ENCODE data around the gene DAZAP2. TPM values are rescaled to one million over a fixed set of nuclear protein-coding genes. Genes with fewer than 3 reads are reported as not detected.
"Not testable (repeated sequence)": the region's sequence is repeated elsewhere in the genome, so short reads cannot be mapped to it uniquely, and the experiment has no call there.

The DAZAP2 gene
- total and polyA plus RNA-seq, 2 donors: 169 to 279 TPM

GRCh38 chr12:51219857-51220256 is 18.8 kb upstream of the DAZAP2 start:
- H3K4me3 ChIP-seq (ENCODE audit: low read length in 2 of 2); H3K36me3 ChIP-seq (ENCODE audit: control insufficient read depth in 2 of 2, insufficient read depth in 2 of 2, low read length in 1 of 2); H3K27ac ChIP-seq (ENCODE audit: low read depth in 1 of 2, low read length in 1 of 2); H3K9me3 ChIP-seq (ENCODE audit: control insufficient read depth in 2 of 2, insufficient read depth in 1 of 2, low read length in 1 of 2); H3K4me1 ChIP-seq (ENCODE audit: control insufficient read depth in 2 of 2, insufficient read depth in 2 of 2, low read length in 2 of 2); DNase-seq (ENCODE audit: low read depth in 6 of 9, low spot score in 9 of 9): not testable (repeated sequence)
- peaks cover 3 to 30% of the 10 kb centered on the region in 2 donors for H3K27me3 ChIP-seq (ENCODE audit: control insufficient read depth in 2 of 2, insufficient read depth in 1 of 2, low read length in 1 of 2)
- 90% methylated on average over 12 of the region's 12 CpGs for WGBS

- peaks cover 7 to 9% of the 10 kb centered on the region in 2 donors for H3K4me1 ChIP-seq (ENCODE audit: control insufficient read depth in 2 of 2, insufficient read depth in 2 of 2, low read length in 2 of 2)
- no peak overlapping the region for H3K27ac ChIP-seq (ENCODE audit: low read depth in 1 of 2, low read length in 1 of 2)
- WGBS: 84% methylated on average over 7 of the region's 7 CpGs
- no peak overlapping the region for H3K4me3 ChIP-seq (ENCODE audit: low read length in 2 of 2)
- H3K27me3 ChIP-seq (ENCODE audit: control insufficient read depth in 2 of 2, insufficient read depth in 1 of 2, low read length in 1 of 2): peaks cover 0 to 16% of the 10 kb centered on the region in 2 donors
- DNase-seq (ENCODE audit: low read depth in 6 of 9, low spot score in 9 of 9): no peak
- H3K9me3 ChIP-seq (ENCODE audit: control insufficient read depth in 2 of 2, insufficient read depth in 1 of 2, low read length in 1 of 2): no peaks in the 10 kb centered on the region
- H3K36me3 ChIP-seq (ENCODE audit: control insufficient read depth in 2 of 2, insufficient read depth in 2 of 2, low read length in 1 of 2): no peaks in the 10 kb centered on the region
These were observed 16.2 kb upstream of the DAZAP2 start for GRCh38 chr12:51222461-51222860.

GRCh38 chr12:51224625-51225024 is 14.0 kb upstream of the DAZAP2 start:
- H3K36me3 ChIP-seq (ENCODE audit: control insufficient read depth in 2 of 2, insufficient read depth in 2 of 2, low read length in 1 of 2): no peaks in the 10 kb centered on the region
- 93% methylated on average over 3 of the region's 3 CpGs for WGBS
- H3K9me3 ChIP-seq (ENCODE audit: control insufficient read depth in 2 of 2, insufficient read depth in 1 of 2, low read length in 1 of 2): no peaks in the 10 kb centered on the region
- H3K4me1 ChIP-seq (ENCODE audit: control insufficient read depth in 2 of 2, insufficient read depth in 2 of 2, low read length in 2 of 2): no peaks in the 10 kb centered on the region
- H3K4me3 ChIP-seq (ENCODE audit: low read length in 2 of 2): no peak overlapping the region
- no peak for DNase-seq (ENCODE audit: low read depth in 6 of 9, low spot score in 9 of 9)
- H3K27ac ChIP-seq (ENCODE audit: low read depth in 1 of 2, low read length in 1 of 2): no peak overlapping the region
- H3K27me3 ChIP-seq (ENCODE audit: control insufficient read depth in 2 of 2, insufficient read depth in 1 of 2, low read length in 1 of 2): no peaks in the 10 kb centered on the region

GRCh38 chr12:51225234-51225633 is 13.4 kb upstream of the DAZAP2 start:
- H3K9me3 ChIP-seq (ENCODE audit: control insufficient read depth in 2 of 2, insufficient read depth in 1 of 2, low read length in 1 of 2): no peaks in the 10 kb centered on the region
- H3K4me3 ChIP-seq (ENCODE audit: low read length in 2 of 2): no peak overlapping the region
- DNase-seq (ENCODE audit: low read depth in 6 of 9, low spot score in 9 of 9): no peak
- no peak overlapping the region for H3K27ac ChIP-seq (ENCODE audit: low read depth in 1 of 2, low read length in 1 of 2)
- WGBS: 97% methylated on average over 4 of the region's 4 CpGs
- H3K36me3 ChIP-seq (ENCODE audit: control insufficient read depth in 2 of 2, insufficient read depth in 2 of 2, low read length in 1 of 2): no peaks in the 10 kb centered on the region
- H3K4me1 ChIP-seq (ENCODE audit: control insufficient read depth in 2 of 2, insufficient read depth in 2 of 2, low read length in 2 of 2): no peaks in the 10 kb centered on the region
- H3K27me3 ChIP-seq (ENCODE audit: control insufficient read depth in 2 of 2, insufficient read depth in 1 of 2, low read length in 1 of 2): no peaks in the 10 kb centered on the region

GRCh38 chr12:51225771-51226170 is 12.9 kb upstream of the DAZAP2 start:
- no peaks in the 10 kb centered on the region for H3K27me3 ChIP-seq (ENCODE audit: control insufficient read depth in 2 of 2, insufficient read depth in 1 of 2, low read length in 1 of 2)
- no peak overlapping the region for H3K27ac ChIP-seq (ENCODE audit: low read depth in 1 of 2, low read length in 1 of 2)
- H3K4me3 ChIP-seq (ENCODE audit: low read length in 2 of 2): no peak overlapping the region
- DNase-seq (ENCODE audit: low read depth in 6 of 9, low spot score in 9 of 9): no peak
- no peaks in the 10 kb centered on the region for H3K4me1 ChIP-seq (ENCODE audit: control insufficient read depth in 2 of 2, insufficient read depth in 2 of 2, low read length in 2 of 2)
- H3K9me3 ChIP-seq (ENCODE audit: control insufficient read depth in 2 of 2, insufficient read depth in 1 of 2, low read length in 1 of 2): no peaks in the 10 kb centered on the region
- 97% methylated on average over 2 of the region's 2 CpGs for WGBS
- no peaks in the 10 kb centered on the region for H3K36me3 ChIP-seq (ENCODE audit: control insufficient read depth in 2 of 2, insufficient read depth in 2 of 2, low read length in 1 of 2)

GRCh38 chr12:51227112-51227511 is 11.5 kb upstream of the DAZAP2 start:
- H3K36me3 ChIP-seq (ENCODE audit: control insufficient read depth in 2 of 2, insufficient read depth in 2 of 2, low read length in 1 of 2); H3K27ac ChIP-seq (ENCODE audit: low read depth in 1 of 2, low read length in 1 of 2); H3K4me1 ChIP-seq (ENCODE audit: control insufficient read depth in 2 of 2, insufficient read depth in 2 of 2, low read length in 2 of 2); H3K27me3 ChIP-seq (ENCODE audit: control insufficient read depth in 2 of 2, insufficient read depth in 1 of 2, low read length in 1 of 2); DNase-seq (ENCODE audit: low read depth in 6 of 9, low spot score in 9 of 9); H3K4me3 ChIP-seq (ENCODE audit: low read length in 2 of 2); H3K9me3 ChIP-seq (ENCODE audit: control insufficient read depth in 2 of 2, insufficient read depth in 1 of 2, low read length in 1 of 2): not testable (repeated sequence)
- WGBS: 96% methylated on average over 5 of the region's 5 CpGs

- Histone ChIP-seq H3K27ac (ENCODE audit: low read depth in 1 of 2, low read length in 1 of 2) (no peak overlapping the region), H3K4me1 (ENCODE audit: control insufficient read depth in 2 of 2, insufficient read depth in 2 of 2, low read length in 2 of 2) (no peaks in the 10 kb centered on the region), H3K9me3 (ENCODE audit: control insufficient read depth in 2 of 2, insufficient read depth in 1 of 2, low read length in 1 of 2) (no peaks in the 10 kb centered on the region), H3K27me3 (ENCODE audit: control insufficient read depth in 2 of 2, insufficient read depth in 1 of 2, low read length in 1 of 2) (no peaks in the 10 kb centered on the region), H3K4me3 (ENCODE audit: low read length in 2 of 2) (no peak overlapping the region), H3K36me3 (ENCODE audit: control insufficient read depth in 2 of 2, insufficient read depth in 2 of 2, low read length in 1 of 2) (no peaks in the 10 kb centered on the region)
- DNase-seq (ENCODE audit: low read depth in 6 of 9, low spot score in 9 of 9): no peak
- WGBS: 97% methylated on average over 1 of the region's 1 CpG
These were observed 10.7 kb upstream of the DAZAP2 start for GRCh38 chr12:51227962-51228361.

GRCh38 chr12:51229116-51229809 is 9.4 kb upstream of the DAZAP2 start:
- WGBS: 98% methylated on average over 7 of the region's 7 CpGs

GRCh38 chr12:51232642-51233041 is 6.0 kb upstream of the DAZAP2 start:
- no peak overlapping the region for H3K27ac ChIP-seq (ENCODE audit: low read depth in 1 of 2, low read length in 1 of 2)
- H3K36me3 ChIP-seq (ENCODE audit: control insufficient read depth in 2 of 2, insufficient read depth in 2 of 2, low read length in 1 of 2): no peaks in the 10 kb centered on the region
- H3K27me3 ChIP-seq (ENCODE audit: control insufficient read depth in 2 of 2, insufficient read depth in 1 of 2, low read length in 1 of 2): no peaks in the 10 kb centered on the region
- DNase-seq (ENCODE audit: low read depth in 6 of 9, low spot score in 9 of 9): no peak
- H3K9me3 ChIP-seq (ENCODE audit: control insufficient read depth in 2 of 2, insufficient read depth in 1 of 2, low read length in 1 of 2): no peaks in the 10 kb centered on the region
- no peak overlapping the region for H3K4me3 ChIP-seq (ENCODE audit: low read length in 2 of 2)
- peaks cover 0 to under 1% of the 10 kb centered on the region in 2 donors for H3K4me1 ChIP-seq (ENCODE audit: control insufficient read depth in 2 of 2, insufficient read depth in 2 of 2, low read length in 2 of 2)

More at GRCh38 chr12:51229116-51229809, 9.4 kb upstream of the DAZAP2 start:
- no peak for DNase-seq (ENCODE audit: low read depth in 6 of 9, low spot score in 9 of 9)
- H3K4me1 ChIP-seq (ENCODE audit: control insufficient read depth in 2 of 2, insufficient read depth in 2 of 2, low read length in 2 of 2): no peaks in the 10 kb centered on the region
- H3K27me3 ChIP-seq (ENCODE audit: control insufficient read depth in 2 of 2, insufficient read depth in 1 of 2, low read length in 1 of 2): no peaks in the 10 kb centered on the region
- H3K4me3 ChIP-seq (ENCODE audit: low read length in 2 of 2): no peak overlapping the region
- no peaks in the 10 kb centered on the region for H3K36me3 ChIP-seq (ENCODE audit: control insufficient read depth in 2 of 2, insufficient read depth in 2 of 2, low read length in 1 of 2)
- no peaks in the 10 kb centered on the region for H3K9me3 ChIP-seq (ENCODE audit: control insufficient read depth in 2 of 2, insufficient read depth in 1 of 2, low read length in 1 of 2)
- H3K27ac ChIP-seq (ENCODE audit: low read depth in 1 of 2, low read length in 1 of 2): no peak overlapping the region

Data from thymus (tissue), 11 donors.